BE2C (cell line): Measurements from ENCODE around the gene ERC1.

Experiments
- DNase-seq: peaks from one replicate; pipeline ENCODE4 v3.0.0-alpha.2; 2020
- H3K27me3 ChIP-seq: fragments of 250-450 bp; sonication (Bioruptor Pico); 2 replicates; pipeline ENCODE4 v1.5.1; 2020; ENCODE audit warnings: mild to moderate bottlenecking
- H3K36me3 ChIP-seq: fragments of 250-450 bp; sonication (Bioruptor Pico); 2 replicates; pipeline ENCODE4 v1.5.1; 2020; ENCODE audit warnings: mild to moderate bottlenecking
- H3K4me1 ChIP-seq: fragments of 250-450 bp; sonication (Bioruptor Pico); 2 replicates; pipeline ENCODE4 v1.5.1; 2020
- H3K4me3 ChIP-seq: 2 replicates; pipeline ENCODE4 v1.5.1; 2011; ENCODE audit warnings: low read depth, low read length
- H3K9me3 ChIP-seq: fragments of 250-450 bp; sonication (Bioruptor Pico); 2 replicates; pipeline ENCODE4 v1.5.1; 2020
- CTCF ChIP-seq: IDR thresholded peaks from 2 replicates; pipeline ENCODE4 v1.5.1; 2012; ENCODE audit warnings: mild to moderate bottlenecking, low read depth, low read length

ERC1 gene

DNA sequence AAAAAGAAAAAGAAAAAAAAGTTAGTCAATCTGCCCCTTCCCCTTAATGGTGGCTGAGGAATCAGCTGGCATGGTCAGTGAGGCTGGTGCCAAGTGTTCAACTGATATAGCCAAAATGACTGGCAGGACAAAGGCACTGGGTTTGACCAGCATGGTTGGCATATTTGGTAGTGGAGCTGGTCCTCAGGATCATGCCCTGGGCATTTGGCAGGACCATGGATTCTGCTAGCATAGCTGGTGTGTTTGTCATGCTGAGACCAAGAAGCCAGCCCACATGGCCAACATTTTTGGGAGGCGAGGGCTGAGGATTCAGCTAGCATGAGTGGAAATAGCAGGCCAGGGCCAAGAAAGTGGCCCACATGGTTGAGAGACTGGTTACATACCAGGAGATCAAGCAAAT, 466.9 kb downstream of the ERC1 start:
- Histone ChIP-seq H3K4me3 (no peak overlapping the region), H3K4me1 (no peaks in the 10 kb centered on the region), H3K36me3 (no peaks in the 10 kb centered on the region), H3K9me3 (no peaks in the 10 kb centered on the region), H3K27me3 (no peaks in the 10 kb centered on the region)
- TF ChIP-seq CTCF: no peak
- no peak for DNase-seq

DNA sequence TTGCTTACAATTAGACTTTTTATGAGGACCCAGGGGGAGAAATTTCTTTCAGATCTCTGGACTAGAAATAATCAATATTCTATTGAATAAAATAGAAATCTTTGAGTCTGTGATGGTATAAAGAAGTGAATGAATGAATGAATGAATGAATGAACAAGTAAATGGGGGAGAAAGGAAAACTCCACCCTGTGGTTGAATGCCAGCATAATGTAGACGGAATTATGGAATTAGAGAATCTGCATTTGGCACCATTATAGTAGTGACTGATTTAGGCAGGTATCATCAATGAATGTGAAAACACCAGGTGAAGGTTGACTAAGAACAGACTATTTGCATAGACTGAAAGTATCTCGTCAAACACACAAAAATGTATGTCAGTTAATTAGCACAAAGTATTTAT, 468.3 kb downstream of the ERC1 start:
- H3K4me1 ChIP-seq: no peaks in the 10 kb centered on the region; the same call in 1 of the 2 replicates
- H3K27me3 ChIP-seq: no peaks in the 10 kb centered on the region
- TF ChIP-seq CTCF: no peak
- no peaks in the 10 kb centered on the region for H3K36me3 ChIP-seq
- H3K4me3 ChIP-seq: no peak overlapping the region
- no peak for DNase-seq
- H3K9me3 ChIP-seq: no peaks in the 10 kb centered on the region

DNA sequence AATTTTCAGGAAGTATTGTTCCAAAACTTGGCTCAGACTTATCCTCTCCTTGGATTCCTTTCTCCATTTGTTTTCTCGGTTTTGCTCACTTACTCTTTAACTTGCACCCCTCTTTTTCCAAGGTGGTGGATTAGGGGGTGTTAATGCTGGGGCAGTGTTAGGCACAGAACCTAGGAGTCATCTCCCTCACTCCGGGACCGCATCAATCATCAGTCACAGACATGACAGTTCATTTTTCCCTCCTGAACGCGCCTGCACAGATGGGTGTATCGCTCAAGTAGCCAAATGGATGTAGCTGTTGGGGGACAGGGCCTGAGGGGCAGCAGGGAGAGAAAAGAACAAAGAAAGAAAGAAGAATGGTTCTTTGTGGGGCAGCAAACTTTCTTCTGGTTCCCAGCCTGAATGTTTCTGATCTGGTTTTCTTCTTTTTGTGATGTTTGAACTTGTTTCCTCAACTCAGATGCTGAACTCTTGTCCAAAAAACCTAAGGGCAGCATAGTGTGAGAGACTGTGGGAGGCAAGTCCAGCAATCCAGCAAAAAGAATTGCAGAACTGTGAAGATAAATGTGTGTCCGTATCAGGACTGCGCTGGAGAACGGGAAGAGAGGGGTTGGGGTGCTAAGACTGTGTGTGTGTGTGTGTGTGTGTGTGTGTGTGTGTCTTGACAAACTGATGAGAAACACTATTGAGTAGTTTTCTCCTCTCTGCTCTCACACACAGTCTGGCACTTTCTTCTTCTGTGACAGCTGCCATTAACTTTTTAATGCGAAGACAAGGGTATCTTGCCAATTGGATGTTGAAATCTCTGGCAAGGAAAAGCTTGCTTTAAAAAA, 472.3 kb downstream of the ERC1 start:
- no peak for TF ChIP-seq CTCF
- H3K4me3 ChIP-seq: no peak overlapping the region
- DNase-seq: no peak
- no peaks in the 10 kb centered on the region for H3K36me3 ChIP-seq
- no peaks in the 10 kb centered on the region; the same call in 1 of the 2 replicates for H3K4me1 ChIP-seq
- no peaks in the 10 kb centered on the region for H3K9me3 ChIP-seq
- no peaks in the 10 kb centered on the region for H3K27me3 ChIP-seq

DNA sequence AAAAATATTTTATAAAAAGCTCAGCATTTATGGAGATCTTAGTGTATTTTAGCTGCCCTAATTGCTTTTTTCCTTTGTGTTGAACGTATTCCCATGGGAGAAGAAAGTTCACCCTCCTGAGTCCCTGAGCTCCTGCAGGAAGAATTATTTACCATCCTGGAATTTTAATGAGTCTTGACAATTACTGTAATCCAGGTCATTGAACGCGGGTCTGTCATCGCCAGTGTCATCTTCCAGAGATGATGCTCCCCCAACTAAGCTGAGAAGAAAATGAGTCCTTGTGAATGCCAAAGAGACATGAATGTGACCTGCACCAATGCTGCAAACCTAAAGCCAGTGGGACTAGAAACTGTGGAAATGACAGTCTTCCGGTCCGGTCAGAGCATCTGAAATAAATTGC, 473.9 kb downstream of the ERC1 start:
- H3K4me1 ChIP-seq: no peaks in the 10 kb centered on the region; the same call in 1 of the 2 replicates

GRCh38 chr12:1465990-1466389, 475.0 kb downstream of the ERC1 start:
- Histone ChIP-seq H3K36me3 (no peaks in the 10 kb centered on the region), H3K4me3 (no peak overlapping the region), H3K27me3 (no peaks in the 10 kb centered on the region), H3K4me1 (no peaks in the 10 kb centered on the region; the same call in 1 of the 2 replicates), H3K9me3 (no peaks in the 10 kb centered on the region)
- no peak for TF ChIP-seq CTCF
- DNase-seq: no peak

More for the DNA sequence above, 473.9 kb downstream of the ERC1 start:
- no peak for DNase-seq
- H3K4me3 ChIP-seq: no peak overlapping the region
- no peaks in the 10 kb centered on the region for H3K36me3 ChIP-seq
- no peaks in the 10 kb centered on the region for H3K9me3 ChIP-seq
- no peak for TF ChIP-seq CTCF
- H3K27me3 ChIP-seq: no peaks in the 10 kb centered on the region

DNA sequence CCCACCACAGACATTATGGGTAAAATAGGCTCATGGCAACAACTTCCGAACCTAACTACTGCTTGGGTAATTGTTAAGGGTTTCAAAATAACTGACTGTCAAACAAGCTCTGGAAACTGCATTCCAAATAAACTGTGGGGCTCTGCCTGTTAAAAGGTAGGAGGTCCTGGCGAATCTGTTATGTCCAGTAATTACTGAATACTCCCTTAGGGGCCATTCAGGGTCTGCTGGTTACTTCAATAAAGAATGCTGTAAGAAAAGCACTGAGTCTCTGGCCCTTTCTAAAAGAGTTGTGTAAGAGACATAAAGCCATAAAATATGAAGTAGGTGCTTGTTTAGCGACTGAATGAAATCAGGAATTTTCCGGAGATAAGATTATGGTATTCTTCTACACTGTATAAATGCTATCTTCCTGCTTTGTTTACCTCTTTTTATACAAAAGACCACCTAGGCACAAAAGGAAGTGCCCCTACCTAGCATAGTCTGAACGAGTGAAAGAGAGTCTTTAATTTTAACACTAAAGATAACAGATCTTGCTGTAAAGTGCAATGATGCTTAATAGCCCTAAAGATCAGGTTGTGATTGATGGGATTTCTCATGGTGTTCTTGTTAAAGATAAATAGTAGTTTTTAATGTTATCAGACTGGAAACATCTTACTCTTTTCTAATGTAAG, 475.6 kb downstream of the ERC1 start:
- Histone ChIP-seq H3K36me3 (no peaks in the 10 kb centered on the region), H3K9me3 (no peaks in the 10 kb centered on the region)
- no peak for TF ChIP-seq CTCF

More for the DNA sequence above, 475.6 kb downstream of the ERC1 start:
- DNase-seq: no peak
- Histone ChIP-seq H3K4me3 (no peak overlapping the region), H3K27me3 (no peaks in the 10 kb centered on the region), H3K4me1 (no peaks in the 10 kb centered on the region; the same call in 1 of the 2 replicates)
